ENCODE data around the gene ADAT3. TPM values are rescaled to one million over a fixed set of nuclear protein-coding genes. Genes with fewer than 3 reads are reported as not detected.

Gene ADAT3
- total and polyA plus RNA-seq, 2 donors (not counting 1 experiment from before 2014, with no cell fraction given) = 0.42 to 1.7 TPM

GRCh38 chr19:1962674-1963073, 57.5 kb downstream of the ADAT3 start:
- Histone ChIP-seq H3K4me1 (ENCODE audit: control insufficient read depth, extremely low read depth, insufficient read depth, low read length) (no peaks in the 10 kb centered on the region), H3K9ac (ENCODE audit: insufficient read depth, low read length) (no peak overlapping the region), H4K20me1 (ENCODE audit: control insufficient read depth, extremely low read depth, insufficient read depth, low read length) (peaks cover 2% of the 10 kb centered on the region), H2AFZ (ENCODE audit: low read length) (no peak overlapping the region), H3K4me2 (ENCODE audit: extremely low read depth, insufficient read depth, low read length) (no peak overlapping the region), H3K79me2 (ENCODE audit: control insufficient read depth, insufficient read depth, low read length) (peaks cover 15% of the 10 kb centered on the region), H3K9me3 (ENCODE audit: control insufficient read depth, insufficient read depth, low read depth, low read length) (no peaks in the 10 kb centered on the region), H3K4me3 (replicated peaks in 1 of 4; ENCODE audit: control extremely low read depth in 1 of 4, insufficient read depth in 1 of 4, low read depth in 3 of 4, low read length in 4 of 4) (no peak overlapping the region), H3K27me3 (ENCODE audit: control insufficient read depth, insufficient read depth, low read length) (no peaks in the 10 kb centered on the region), H3K27ac (ENCODE audit: insufficient read depth, low read length) (no peak overlapping the region), H3K36me3 (ENCODE audit: control insufficient read depth, insufficient read depth, low read length) (peaks cover 2% of the 10 kb centered on the region)
- no peak for TF ChIP-seq EZH2 (IDR thresholded peaks at IDR 0.05; ENCODE audit: low read length, missing control alignments)
- TF ChIP-seq, protein P1, sequence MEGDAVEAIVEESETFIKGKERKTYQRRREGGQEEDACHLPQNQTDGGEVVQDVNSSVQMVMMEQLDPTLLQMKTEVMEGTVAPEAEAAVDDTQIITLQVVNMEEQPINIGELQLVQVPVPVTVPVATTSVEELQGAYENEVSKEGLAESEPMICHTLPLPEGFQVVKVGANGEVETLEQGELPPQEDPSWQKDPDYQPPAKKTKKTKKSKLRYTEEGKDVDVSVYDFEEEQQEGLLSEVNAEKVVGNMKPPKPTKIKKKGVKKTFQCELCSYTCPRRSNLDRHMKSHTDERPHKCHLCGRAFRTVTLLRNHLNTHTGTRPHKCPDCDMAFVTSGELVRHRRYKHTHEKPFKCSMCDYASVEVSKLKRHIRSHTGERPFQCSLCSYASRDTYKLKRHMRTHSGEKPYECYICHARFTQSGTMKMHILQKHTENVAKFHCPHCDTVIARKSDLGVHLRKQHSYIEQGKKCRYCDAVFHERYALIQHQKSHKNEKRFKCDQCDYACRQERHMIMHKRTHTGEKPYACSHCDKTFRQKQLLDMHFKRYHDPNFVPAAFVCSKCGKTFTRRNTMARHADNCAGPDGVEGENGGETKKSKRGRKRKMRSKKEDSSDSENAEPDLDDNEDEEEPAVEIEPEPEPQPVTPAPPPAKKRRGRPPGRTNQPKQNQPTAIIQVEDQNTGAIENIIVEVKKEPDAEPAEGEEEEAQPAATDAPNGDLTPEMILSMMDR (conservative IDR thresholded peaks at IDR 0.05 in 1 of 2, IDR thresholded peaks at IDR 0.05 in 1 of 2; ENCODE audit: low read depth in 1 of 2, low read length in 2 of 2) = no peak
- no peak for DNase-seq (ENCODE audit: low read depth in 2 of 2)

Other genes with a start within 250 kb of the ADAT3 start
- gene ONECUT3, start 151.9 kb upstream of the ADAT3 start, total RNA-seq = not detected in 2 replicates
- gene ONECUT3, start 151.9 kb upstream of the ADAT3 start, polyA plus RNA-seq = not detected in 2 replicates
- gene ATP8B3, start 93.1 kb upstream of the ADAT3 start, total RNA-seq = 1.3 and 3.0 TPM in 2 replicates
- gene ATP8B3, start 93.1 kb upstream of the ADAT3 start, polyA plus RNA-seq = 2.3 and 3.5 TPM in 2 replicates
- 4.1 and 6.8 TPM in 2 replicates for gene REXO1, start 56.9 kb upstream of the ADAT3 start, total RNA-seq
- 6.1 and 12.0 TPM in 2 replicates for gene REXO1, start 56.9 kb upstream of the ADAT3 start, polyA plus RNA-seq
- 3.9 and 6.9 TPM in 2 replicates for gene KLF16, start 41.8 kb upstream of the ADAT3 start, total RNA-seq
- gene KLF16, start 41.8 kb upstream of the ADAT3 start, polyA plus RNA-seq = 4.2 and 5.0 TPM in 2 replicates
- 59.1 and 74.5 TPM in 2 replicates for gene ABHD17A, start 19.9 kb upstream of the ADAT3 start, total RNA-seq
- 23.0 and 25.8 TPM in 2 replicates for gene ABHD17A, start 19.9 kb upstream of the ADAT3 start, polyA plus RNA-seq
- gene SCAMP4, start within 50 bp of the ADAT3 start, total RNA-seq = 22.1 and 29.7 TPM in 2 replicates
- 16.9 and 21.2 TPM in 2 replicates for gene SCAMP4, start within 50 bp of the ADAT3 start, polyA plus RNA-seq
- gene CSNK1G2, start 35.8 kb downstream of the ADAT3 start, total RNA-seq = 50.1 and 58.6 TPM in 2 replicates
- gene CSNK1G2, start 35.8 kb downstream of the ADAT3 start, polyA plus RNA-seq = 21.2 and 22.5 TPM in 2 replicates
- 54.7 and 70.2 TPM in 2 replicates for gene BTBD2, start 110.3 kb downstream of the ADAT3 start, total RNA-seq
- gene BTBD2, start 110.3 kb downstream of the ADAT3 start, polyA plus RNA-seq = 14.0 and 19.1 TPM in 2 replicates
- 367 and 409 TPM in 2 replicates for gene MKNK2, start 145.8 kb downstream of the ADAT3 start, total RNA-seq
- 21.0 and 24.7 TPM in 2 replicates for gene MKNK2, start 145.8 kb downstream of the ADAT3 start, polyA plus RNA-seq
- 12.8 and 17.2 TPM in 2 replicates for gene MOB3A, start 190.9 kb downstream of the ADAT3 start, total RNA-seq
- gene MOB3A, start 190.9 kb downstream of the ADAT3 start, polyA plus RNA-seq = 34.8 and 37.5 TPM in 2 replicates
- 0.26 and 1.3 TPM in 2 replicates for gene IZUMO4, start 191.5 kb downstream of the ADAT3 start, total RNA-seq
- gene IZUMO4, start 191.5 kb downstream of the ADAT3 start, polyA plus RNA-seq = 0.56 and 0.77 TPM in 2 replicates
- 88.9 and 99.9 TPM in 2 replicates for gene AP3D1, start 246.2 kb downstream of the ADAT3 start, total RNA-seq
- 68.0 and 103 TPM in 2 replicates for gene AP3D1, start 246.2 kb downstream of the ADAT3 start, polyA plus RNA-seq